Activated CD4-positive, alpha-beta T cell treated with anti-CD3 and anti-CD28 coated beads, Interleukin-2, Interleukin-6, amounts not matched to agents 100 ng/mL and 50 ng/mL, durations not matched to agents 16 hours and 8 hours (primary cell): ENCODE data around the gene ST3GAL3.
"Not testable (repeated sequence)": the region's sequence is repeated elsewhere in the genome, so short reads cannot be mapped to it uniquely, and the experiment has no call there.

Source experiments
- DNase-seq: peaks from one replicate; pipeline ENCODE4 v3.0.0-alpha.2; 2020

The ST3GAL3 gene

DNA sequence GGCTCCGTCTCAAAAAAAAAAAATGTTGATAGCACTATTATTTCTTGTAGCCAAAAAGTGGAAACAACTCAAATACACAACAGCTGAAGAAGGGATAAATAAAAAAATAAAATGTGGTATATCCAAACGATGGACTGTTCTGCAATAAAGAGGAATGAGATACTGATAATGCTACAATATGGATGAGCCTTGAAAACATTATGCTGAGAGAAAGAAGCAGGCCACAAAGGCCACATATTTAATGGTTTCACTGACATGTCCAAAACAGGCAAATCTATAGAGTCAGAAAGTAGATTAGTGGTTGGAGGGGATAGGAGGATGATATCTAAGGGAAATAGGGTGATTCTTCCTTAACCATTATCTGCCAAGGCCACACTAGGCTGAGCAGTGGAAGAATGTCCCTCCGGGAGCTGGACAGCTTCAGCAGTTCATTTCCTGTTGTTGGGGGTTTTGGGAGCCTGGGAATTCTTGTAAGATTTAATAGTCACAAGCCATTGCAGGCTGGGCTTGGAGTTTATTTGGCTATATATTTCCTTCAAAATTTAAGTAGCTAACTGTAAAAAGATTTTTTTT is 53.5 kb downstream of the ST3GAL3 start:
- DNase-seq: no peak

DNA sequence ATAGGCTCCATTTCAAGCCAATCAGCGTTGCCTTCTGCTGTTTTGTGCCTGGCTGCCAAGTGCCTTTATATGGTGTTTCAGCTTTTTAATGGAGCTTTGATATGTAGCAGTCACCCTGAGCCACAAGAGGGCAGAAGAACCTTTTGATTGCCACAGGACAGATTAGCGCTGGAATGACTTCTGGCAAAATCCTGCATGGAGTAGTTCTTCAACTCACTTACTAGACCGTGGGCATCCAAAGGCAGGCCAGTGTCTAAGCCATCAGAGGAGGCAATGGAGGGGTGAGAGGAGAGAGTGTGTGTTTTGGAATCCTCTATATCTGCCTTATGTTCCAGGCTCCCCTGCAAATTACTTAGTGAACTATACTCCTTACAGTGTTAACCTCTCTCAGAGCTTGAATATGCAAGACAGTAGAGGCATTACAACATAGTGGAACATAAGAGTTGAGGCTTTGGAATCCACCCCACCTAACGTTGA is 56.2 kb downstream of the ST3GAL3 start:
- peak; percentile 65 for DNase-seq

DNA sequence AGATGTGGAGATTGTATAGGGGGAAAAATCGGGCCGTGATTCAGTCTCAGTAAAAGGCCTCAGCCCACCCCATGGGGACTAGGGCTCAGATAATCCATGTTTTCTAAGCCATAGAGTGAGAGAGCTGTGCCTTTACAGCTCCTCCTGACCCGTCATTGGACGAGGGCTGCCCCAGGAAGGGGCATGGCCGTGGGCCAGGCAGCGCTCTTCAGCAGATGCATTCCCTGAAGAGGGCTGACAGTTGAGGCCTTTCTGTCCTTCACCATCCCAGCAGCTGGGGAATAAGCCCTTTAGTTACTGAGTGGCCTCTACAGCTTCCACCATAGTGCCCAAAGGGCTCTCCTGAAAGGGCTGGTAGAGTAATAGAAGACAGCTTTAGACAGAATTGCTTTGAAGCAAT is 57.2 kb downstream of the ST3GAL3 start:
- no peak for DNase-seq

DNA sequence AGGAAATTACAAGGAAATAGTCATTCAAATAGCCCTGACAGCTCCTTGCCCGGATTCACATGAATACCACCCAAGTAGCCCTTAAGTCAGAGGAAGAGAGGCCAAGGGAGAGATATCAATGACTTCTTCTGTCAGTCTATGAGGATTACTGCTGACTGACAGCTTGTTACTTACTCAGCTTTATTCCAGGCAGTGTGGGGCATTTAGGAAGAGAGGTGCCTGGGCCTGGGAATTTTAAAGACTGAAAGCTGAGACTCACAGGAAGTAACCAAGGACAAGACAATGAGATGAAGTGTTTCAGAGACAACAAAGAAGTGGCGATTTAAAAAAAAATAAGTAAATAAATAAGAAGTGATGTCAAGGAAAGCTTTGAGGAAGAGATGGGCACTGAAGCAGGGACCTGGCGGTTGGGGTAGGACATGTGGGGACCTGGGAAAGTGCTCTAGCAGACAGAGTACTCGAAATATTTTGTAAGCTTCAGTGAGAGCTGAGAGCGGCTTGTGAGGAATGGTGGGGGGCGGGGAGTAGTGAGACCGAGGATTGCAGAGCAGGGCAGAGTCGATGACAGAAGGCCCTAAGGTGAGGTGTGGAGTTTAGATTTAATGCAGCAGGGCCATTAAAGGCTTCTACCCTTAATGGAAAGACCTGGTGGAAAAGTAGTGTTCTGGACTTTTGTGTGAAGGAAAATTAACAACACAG is 58.9 kb downstream of the ST3GAL3 start:
- DNase-seq: no peak

DNA sequence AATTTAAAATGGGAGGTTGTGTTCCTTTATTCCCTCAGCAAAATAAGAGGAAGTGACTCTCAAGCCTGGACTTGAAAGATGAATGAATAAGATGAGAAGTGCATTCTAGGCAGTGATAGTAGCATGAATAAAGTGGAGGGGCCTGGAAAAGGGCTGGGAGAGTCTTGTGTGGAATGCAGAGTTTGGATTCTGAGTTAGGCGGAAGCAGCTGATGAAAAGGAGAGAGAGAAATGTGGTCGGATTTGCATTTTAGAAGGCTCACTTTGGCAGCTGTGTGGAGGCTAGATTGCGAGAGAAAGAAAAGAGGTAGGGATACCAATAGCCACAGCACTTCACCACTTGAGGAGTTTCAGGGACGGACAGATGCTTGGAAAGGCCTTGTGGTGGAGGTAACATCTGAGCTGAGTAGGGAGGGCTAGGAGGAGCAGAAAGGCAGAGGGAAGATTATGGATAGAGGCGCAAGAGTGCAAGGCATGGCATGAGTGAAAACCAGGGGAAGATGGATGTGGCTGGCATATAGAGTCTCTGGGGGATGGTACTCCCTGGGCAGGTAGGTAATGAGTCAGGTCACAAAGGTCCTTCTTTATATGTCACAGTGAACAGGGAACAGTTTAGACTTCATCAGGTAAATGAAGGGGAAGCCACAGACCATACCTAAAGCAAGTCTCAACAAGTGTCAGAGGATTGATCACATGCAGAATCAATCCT is 59.6 kb downstream of the ST3GAL3 start:
- DNase-seq: no peak

DNA sequence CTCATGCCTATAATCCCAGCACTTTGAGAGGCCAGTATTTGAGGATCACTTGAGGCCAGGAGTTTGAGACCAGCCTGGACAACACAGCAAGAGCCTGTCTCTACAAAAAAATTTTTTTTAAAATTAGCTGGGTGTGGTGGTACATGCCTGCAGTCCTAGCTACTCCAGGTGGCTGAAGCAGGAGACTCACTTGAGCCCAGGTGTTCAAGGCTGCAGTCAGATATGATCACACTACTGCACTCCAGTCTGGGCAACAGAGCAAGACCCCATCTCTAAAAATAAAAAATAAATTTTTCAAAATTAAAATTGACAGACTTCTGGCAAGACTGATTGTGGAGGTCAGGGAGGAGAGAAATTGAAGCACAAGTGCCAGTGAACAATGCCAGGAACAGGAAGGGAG is 60.8 kb downstream of the ST3GAL3 start:
- DNase-seq: no peak

DNA sequence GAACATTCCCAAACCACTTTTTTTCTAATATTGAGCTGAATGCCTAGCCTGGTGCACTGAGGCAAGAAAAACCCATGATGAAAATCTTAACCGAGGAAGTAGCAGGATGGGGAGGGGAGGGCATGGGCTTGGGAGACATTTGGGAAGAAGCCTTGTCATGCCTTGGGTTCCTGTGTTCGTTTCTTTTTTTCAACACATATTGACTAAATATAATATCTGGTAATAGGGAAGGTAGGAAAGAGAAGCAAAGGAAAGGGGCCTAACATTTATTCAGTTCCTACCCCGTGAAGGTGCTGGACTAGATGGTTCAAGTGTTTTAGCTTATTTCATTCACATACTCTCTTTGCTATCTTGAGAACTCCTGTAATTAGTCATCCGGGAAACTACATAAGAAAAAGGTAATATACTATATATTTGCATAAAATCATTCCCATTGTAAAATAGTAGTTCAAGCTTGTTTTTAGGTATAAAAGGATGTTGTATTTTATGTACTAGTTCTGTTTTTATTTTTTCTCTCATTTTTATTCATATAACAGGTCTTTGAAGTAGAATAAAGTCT is 62.1 kb downstream of the ST3GAL3 start:
- DNase-seq: no peak

DNA sequence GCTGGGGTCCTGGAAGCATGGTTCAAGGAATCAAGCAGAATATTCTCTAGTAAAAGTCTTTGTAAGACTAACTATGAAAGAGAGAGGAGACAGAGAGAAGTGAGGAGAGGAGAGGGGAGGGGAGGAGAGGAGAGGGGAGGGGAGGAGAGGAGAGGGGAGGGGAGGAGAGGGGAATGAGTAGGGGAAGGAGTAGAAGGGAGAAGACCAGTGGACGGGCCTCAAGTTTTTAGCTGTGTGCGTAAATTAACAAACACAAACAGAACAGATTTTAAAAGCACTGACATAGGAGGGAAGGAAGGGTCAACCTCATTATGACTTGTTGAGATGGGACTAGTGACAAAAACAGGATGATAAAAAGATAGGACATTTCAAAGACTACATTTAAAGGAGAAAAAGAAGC is 62.8 kb downstream of the ST3GAL3 start:
- no peak for DNase-seq

DNA sequence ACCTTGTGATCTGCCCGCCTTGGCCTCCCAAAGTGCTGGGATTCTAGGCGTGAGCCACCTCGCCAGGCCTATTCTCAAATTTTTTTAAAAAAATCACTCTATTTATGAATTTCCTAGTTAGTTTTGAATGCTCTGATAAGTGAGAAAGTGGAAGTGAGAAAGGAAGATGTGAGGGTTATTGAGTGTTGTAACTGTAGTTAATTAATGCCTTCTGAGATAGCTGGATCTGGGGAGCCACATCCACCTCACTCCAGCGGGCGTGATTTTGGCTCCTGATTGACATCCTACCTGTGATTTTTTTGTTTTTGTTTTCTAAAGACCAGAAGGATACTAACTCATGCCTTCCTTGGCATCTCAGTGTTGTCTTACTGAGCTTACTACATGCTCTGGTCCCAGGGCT is 65.6 kb downstream of the ST3GAL3 start:
- DNase-seq: no peak

DNA sequence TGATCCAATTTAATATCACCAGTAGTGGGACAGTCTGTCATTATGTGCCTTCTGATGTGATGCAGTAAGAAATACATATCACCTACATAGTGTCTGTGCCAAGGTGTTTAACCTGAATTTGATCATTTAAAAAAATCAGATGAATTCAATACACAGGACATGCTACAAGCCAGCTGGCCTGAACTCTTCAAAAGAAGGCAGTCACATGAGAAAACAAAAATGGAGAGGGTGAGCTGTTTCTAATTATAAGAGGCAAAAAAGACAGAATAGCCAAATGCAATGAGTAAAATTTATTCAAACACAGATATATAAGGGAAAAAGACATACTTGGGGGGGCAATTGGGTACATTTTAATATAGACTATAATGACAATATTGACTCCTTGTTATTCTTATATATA is 66.5 kb downstream of the ST3GAL3 start:
- no peak for DNase-seq

DNA sequence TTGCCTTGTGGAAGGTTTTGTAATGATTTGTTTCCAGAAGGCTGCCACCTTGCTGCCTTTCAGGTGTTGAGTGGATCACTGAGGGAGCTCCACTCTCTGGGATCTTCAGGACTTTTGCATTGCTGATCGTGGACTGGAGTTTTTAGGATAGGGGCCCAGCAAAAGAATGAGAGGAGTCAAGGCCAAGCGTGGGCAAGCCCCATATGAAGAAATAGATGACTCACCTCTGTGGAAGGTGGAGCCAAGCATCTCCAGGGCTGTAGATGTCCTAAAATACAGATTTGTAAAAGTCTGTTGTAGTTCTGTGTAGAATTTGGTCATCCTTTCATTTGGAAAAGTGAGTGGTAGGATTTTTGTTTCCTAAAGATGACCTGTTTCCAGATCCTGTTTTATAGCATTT is 67.0 kb downstream of the ST3GAL3 start:
- no peak for DNase-seq

DNA sequence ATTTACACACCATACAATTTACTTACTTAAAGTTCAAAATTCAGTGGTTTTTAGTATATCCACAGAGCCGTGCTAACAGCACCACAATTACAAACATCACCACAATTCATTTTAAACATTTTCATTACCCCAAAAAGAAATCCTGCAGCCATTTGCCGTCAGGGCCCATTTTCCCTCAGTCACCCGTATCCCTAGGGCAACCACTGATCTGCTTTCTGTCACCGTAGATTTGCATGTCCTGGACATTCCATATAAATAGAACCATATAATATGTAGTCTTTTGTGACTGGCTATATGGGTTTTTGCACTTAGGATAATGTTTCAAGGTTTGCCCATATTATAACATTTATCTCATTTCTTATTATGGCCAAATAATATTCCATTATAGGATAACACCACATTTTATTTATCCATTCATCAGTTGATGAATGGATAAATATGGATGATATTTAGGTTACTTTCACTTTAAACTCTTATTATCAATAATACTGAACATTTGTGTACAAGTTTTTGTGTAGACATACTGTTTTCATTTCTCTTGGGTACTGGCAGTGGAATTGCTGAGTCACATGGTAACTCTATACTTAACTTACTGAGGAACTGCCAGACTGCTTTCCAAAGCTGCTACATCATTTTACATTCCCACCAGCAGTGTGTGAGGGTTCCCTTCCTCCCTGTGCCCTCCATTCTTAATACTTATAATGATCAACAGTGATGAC is 68.9 kb downstream of the ST3GAL3 start:
- no peak for DNase-seq

DNA sequence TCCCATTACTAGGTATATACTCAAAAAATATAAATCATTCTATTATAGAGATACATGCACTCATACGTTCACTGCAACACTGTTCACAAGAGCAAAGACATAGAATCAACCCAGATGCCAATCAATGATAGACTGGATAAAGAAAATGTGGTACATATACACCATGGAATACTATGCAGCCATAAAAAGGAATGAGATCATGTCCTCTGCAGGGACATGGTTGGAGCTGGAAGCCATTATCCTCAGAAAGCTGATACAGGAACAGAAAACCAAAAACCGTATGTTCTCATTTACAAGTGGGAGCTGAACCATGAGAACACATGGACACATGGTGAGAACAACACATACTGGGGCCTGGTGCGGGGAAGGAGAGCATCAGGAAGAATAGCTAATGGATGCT is 70.6 kb downstream of the ST3GAL3 start:
- DNase-seq: not testable (repeated sequence)

DNA sequence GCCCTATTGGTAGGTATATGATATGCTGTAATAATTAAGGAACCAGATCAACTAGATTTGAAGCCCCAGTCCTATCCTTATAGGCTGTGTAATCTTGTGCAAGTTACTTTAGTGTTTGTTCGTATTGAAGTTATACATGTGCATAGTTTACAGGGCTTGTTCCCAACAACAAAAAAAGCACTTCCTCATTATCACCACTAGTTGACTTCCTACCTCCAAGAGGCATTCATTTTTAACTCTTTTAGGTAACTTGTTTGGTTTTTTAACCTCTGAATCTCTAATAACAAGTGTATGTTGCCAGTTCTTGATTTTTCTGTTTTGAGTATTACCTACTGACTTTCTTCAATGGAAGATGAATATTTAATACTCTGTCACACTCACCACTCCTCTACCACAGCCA is 71.9 kb downstream of the ST3GAL3 start:
- DNase-seq: no peak

DNA sequence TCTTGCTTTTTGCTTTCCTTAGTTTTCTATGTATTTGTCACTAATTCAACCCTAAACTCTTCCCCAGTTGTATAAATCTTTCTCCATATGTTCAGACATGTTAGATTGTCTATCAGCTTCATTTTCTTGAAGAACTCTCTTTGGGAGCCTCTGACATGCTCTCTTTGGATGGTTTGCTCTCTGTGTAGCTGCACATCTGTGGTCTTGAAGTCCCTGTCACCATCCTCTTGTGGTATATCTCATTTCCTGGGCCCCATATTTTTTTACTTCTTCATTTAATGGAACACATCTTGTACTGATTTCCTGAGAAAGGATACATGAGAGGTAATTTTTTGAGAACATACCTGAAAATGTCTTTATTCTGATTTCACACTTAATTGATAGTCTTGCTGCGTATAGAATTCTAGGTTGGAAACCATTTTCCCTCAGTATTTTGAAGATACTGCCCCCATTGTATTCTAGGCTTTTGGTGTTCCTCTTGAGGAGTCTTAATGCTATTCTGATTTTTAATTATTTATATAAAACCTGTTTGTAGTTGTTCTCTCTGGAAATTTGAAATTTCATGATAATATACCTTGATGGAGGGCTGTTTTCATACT is 72.6 kb downstream of the ST3GAL3 start:
- peak; percentile 21 for DNase-seq

DNA sequence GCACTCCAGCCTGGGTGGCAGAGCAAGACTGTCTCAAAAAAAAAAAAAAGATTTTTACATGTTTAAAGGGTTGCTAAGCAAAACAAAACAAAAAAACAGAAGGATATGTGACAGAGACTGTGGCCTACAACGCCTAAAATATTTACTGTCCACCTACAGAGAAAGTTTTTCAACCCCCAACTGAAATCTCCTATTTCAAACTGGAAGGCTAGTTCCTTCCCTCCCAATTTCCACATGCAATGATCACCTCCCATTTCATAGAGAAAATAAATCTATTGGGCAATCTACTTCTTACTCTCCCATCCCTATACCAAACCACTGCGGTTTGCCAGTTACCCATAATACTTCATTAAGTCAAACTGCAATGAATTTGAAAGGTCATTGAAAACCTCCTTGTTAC is 74.2 kb downstream of the ST3GAL3 start:
- DNase-seq: no peak

DNA sequence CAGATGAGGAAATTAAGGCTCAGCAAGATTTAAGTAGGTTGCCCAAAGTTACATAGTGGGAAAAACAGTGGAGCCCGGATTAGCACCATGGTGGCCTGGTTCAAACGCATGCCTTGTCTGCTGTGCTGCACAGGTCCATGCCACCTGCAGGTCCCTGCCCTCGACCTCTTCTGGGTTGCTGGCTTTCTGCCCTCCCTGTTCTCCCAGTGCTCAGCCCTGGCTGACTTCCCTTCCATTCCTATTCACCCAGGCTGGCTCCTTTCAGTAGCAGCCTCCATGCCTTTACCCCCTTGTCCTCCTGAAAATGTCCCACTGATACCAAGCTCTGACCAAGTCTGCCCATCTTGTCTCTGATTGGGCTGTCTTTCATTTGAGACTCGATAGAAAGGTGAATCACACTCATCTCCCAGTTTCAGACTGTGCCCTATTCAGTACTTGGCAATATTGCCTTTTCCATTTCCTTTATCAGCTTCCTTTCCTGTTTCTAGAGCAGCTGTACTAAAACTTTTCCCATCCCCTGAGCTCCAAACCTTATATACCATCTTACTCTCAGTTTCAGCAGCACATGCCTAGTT is 75.8 kb downstream of the ST3GAL3 start:
- no peak for DNase-seq

DNA sequence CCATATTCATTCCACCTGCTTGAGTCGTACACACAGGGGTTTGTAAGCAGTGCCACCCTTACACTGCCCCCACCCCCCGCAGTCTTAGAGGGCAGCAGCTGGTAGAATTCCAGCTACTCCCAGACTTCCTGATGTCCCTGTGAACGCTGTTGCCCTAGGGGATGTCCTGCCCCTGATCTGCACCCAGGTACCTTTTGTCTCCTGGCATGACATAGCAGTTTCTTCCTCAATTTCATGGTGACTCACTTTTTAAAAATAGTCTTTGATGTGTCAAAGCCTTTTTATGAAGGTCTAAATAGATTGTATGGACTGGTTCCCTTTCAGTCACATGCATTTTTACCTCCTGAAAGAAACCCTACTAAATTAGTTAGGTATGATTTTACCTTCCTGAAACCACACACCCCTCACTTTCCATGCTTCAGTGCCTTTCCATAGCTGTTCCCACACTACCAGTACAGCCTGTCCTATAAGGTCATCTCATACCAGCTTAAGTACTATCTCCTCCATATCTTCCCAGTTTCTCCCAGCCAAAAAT is 76.4 kb downstream of the ST3GAL3 start:
- DNase-seq: no peak

DNA sequence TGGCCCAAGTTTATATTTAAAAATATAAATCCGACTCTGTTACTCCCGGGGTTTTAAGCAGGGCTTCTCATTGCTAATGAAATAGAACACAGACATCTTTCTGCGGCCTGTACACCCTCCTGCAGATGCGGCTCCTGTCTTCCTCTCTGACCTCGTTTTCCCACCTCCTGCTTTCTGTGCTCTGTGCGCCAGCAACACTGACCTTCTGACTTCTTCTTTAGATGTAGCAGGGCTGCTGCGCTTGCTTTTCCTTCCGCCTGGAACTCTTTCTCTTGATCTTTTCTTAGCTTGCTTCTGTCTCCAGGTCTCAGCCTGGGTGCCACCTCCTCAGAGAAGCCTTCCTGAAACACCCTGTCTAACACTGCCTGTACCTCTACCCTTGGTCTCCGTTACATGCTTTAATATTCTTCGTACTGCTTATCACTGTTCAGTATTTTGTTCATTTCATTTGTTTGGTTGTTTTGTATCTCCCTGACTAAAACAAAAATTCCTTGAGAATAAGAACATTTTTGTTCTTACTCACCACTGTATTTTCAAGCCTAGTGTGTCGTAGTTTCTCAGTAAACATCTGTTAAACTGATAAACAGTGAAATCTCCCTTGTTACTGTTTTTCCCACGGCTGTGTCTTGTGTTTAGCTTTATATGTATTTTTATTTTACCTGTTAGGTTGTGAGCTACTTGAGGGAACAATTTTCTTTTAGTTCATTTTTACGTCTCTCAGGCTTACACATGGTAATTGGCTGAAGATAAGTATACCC is 79.0 kb downstream of the ST3GAL3 start:
- DNase-seq: no peak

DNA sequence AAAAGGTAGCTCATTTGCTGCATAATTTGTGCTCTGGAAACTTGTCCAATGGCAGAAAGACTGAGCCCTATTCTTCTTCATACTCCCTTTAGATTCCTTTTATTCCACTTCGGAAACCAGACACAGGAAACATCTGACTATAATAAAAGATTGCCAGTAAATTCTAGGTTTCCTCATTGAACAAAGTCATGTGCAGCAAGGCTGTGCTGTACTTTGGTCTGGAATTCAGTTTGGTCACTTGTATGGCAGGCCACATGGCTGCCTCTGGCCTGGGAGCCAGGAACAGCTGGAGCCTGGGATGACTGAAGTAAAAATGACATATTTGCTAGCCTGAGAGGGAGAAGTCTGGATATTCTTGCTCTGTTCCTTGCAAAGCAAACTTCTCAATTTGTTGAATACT is 79.6 kb downstream of the ST3GAL3 start:
- no peak for DNase-seq
